HG03103 (cell line): ENCODE results near the gene TP53RK.

ENCODE experiments used
- ATAC-seq: cut with Tn5 transposase; IDR thresholded peaks from one replicate; pipeline ENCODE4 v1.9.1; 2021; ENCODE audit warnings: low read depth; ENCODE audit not compliant: unreplicated experiment

The TP53RK gene

GRCh38 chr20:46689082-46689753 lies at the start of gene TP53RK:
TP53RK (minus strand) TSS chr20:46689444; CDS start chr20:46689414, 30 bp downstream.
- peak; percentile 91 for ATAC-seq

GRCh38 chr20:46735436-46735835 lies 46.2 kb upstream of the TP53RK start:
- no peak for ATAC-seq

GRCh38 chr20:46731770-46732169 lies 42.5 kb upstream of the TP53RK start:
- ATAC-seq: no peak

GRCh38 chr20:46725186-46726165 lies 36.2 kb upstream of the TP53RK start:
- ATAC-seq: no peak

GRCh38 chr20:46724343-46724959 lies 35.2 kb upstream of the TP53RK start:
- no peak for ATAC-seq

GRCh38 chr20:46723039-46723438 lies 33.8 kb upstream of the TP53RK start:
- ATAC-seq: no peak

- no peak for ATAC-seq
Observed at GRCh38 chr20:46722450-46722849, 33.2 kb upstream of the TP53RK start.

GRCh38 chr20:46721476-46721875 lies 32.2 kb upstream of the TP53RK start:
- ATAC-seq: no peak

- no peak for ATAC-seq
Observed at GRCh38 chr20:46720776-46721425, 31.7 kb upstream of the TP53RK start.

- ATAC-seq: no peak
Observed at GRCh38 chr20:46720019-46720418, 30.8 kb upstream of the TP53RK start.

GRCh38 chr20:46717818-46718541 lies 28.7 kb upstream of the TP53RK start:
- ATAC-seq: no peak

GRCh38 chr20:46715292-46715756 lies 26.1 kb upstream of the TP53RK start:
- no peak for ATAC-seq

- no peak for ATAC-seq
Observed at GRCh38 chr20:46713957-46714834, 25.0 kb upstream of the TP53RK start.

GRCh38 chr20:46712056-46712636 lies 22.9 kb upstream of the TP53RK start:
- ATAC-seq: no peak

GRCh38 chr20:46710153-46710913 lies 21.1 kb upstream of the TP53RK start:
- ATAC-seq: no peak

- ATAC-seq: no peak
Observed at GRCh38 chr20:46709459-46710152, 20.4 kb upstream of the TP53RK start, which contains the start of gene SLC2A10. SLC2A10 (plus strand) TSS chr20:46709649; CDS start chr20:46709737, 88 bp downstream.

GRCh38 chr20:46709055-46709458 lies 19.8 kb upstream of the TP53RK start:
- no peak for ATAC-seq
